K562 (cell line): ENCODE results near the gene TECRL. TPM values are rescaled to one million over a fixed set of nuclear protein-coding genes. Genes with fewer than 3 reads are reported as not detected.

Experiments
- ATAC-seq: fragments of 200-7000 bp; cut with Tn5 transposase; 3 replicates; pipeline ENCODE4 v1.9.1; 2020; ENCODE audit warnings: moderate library complexity
- BruUV-seq: library from RNA; stranded (reverse); fragments of 400-500 nt; replicated peaks from 2 replicates; lab custom pipeline; 2021; lab: Mats Ljungman, UMichigan
- CTCF ChIA-PET: fragments of 300-600 bp; formaldehyde crosslinking; extraction: SDS; loops from one replicate; lab custom pipeline; 2021; ENCODE audit warnings: low intra/inter-chr PET ratio; lab: Yijun Ruan, JAX
- POLR2A ChIA-PET: fragments of 300-600, 350-650 bp; sonication (Branson Sonifier 250); formaldehyde crosslinking; extraction: SDS; loops from one replicate; lab custom pipeline; 2021; ENCODE audit warnings: antibody characterized with exemption, inconsistent platforms; lab: Yijun Ruan, JAX
- DNase-seq, 4 experiments: peaks; one replicate each; pipeline versions ENCODE4 v3.0.0 to v3.0.0-alpha.2; 2011 to 2018; ENCODE audit warnings: low spot score in 3 of 4, mixed read lengths in 3 of 4; ENCODE audit errors: extremely low read depth in 1 of 4
- FAIRE-seq: peaks from 2 replicates; lab custom pipeline; 2011; peaks lifted over from hg19 to GRCh38; lab: Jason Lieb, UNC
- H2AFZ ChIP-seq: 2 replicates; pipeline ENCODE4 v1.6.0; 2011; ENCODE audit warnings: low read depth, low read length, control low read depth, inconsistent platforms
- H3K27ac ChIP-seq: fragments of 200-600 bp; 3 replicates; pipeline ENCODE4 v1.8.0; 2011; ENCODE audit warnings: low read depth, mild to moderate bottlenecking, control low read depth, inconsistent platforms, low read length, moderate library complexity, mixed read lengths; ENCODE audit errors: extremely low read depth
- H3K27me3 ChIP-seq, 2 experiments: fragments of 300-600 bp in 1 of 2; 2 replicates in 1 of 2; 3 replicates in 1 of 2; pipeline versions ENCODE4 v1.6.0 to v1.8.0; 2011; ENCODE audit warnings: inconsistent platforms in 2 of 2, low read length in 2 of 2, mild to moderate bottlenecking in 1 of 2, mixed read lengths in 1 of 2, moderate library complexity in 1 of 2; ENCODE audit not compliant: control insufficient read depth in 2 of 2, insufficient read depth in 2 of 2
- H3K36me3 ChIP-seq: fragments of 300-600 bp; 3 replicates; pipeline ENCODE4 v1.8.0; 2011; ENCODE audit warnings: mild to moderate bottlenecking, low read length, inconsistent platforms; ENCODE audit not compliant: control insufficient read depth, insufficient read depth
- H3K4me1 ChIP-seq, 2 experiments: fragments of 200-600 bp in 1 of 2; replicated peaks in 1 of 2; 2 replicates in 1 of 2; 3 replicates in 1 of 2; pipeline versions ENCODE4 v1.5.1 to v1.8.0; 2011; ENCODE audit warnings: inconsistent platforms in 2 of 2, low read length in 2 of 2, mild to moderate bottlenecking in 1 of 2, mixed read lengths in 1 of 2, moderate library complexity in 1 of 2; ENCODE audit not compliant: control insufficient read depth in 2 of 2, insufficient read depth in 2 of 2
- H3K4me2 ChIP-seq: 2 replicates; pipeline ENCODE4 v1.6.1; 2011; ENCODE audit warnings: low read length, control low read depth, inconsistent platforms, mixed read lengths; ENCODE audit not compliant: insufficient read depth
- H3K4me3 ChIP-seq: fragments of 200-600 bp; sonication (generic), shearing (Covaris generic); 2 replicates; pipeline ENCODE4 v1.5.1; 2016; ENCODE audit warnings: control low read depth, inconsistent platforms
- H3K79me2 ChIP-seq: fragments of 200-600 bp; 3 replicates; pipeline ENCODE4 v1.8.0; 2011; ENCODE audit warnings: low read length, inconsistent platforms; ENCODE audit not compliant: control insufficient read depth, insufficient read depth
- H3K9ac ChIP-seq, 2 experiments: 2 replicates each; pipeline versions ENCODE4 v1.6.0 to v1.6.1; 2011; ENCODE audit warnings: low read depth in 2 of 2, low read length in 2 of 2, control low read depth in 1 of 2, inconsistent platforms in 1 of 2, mild to moderate bottlenecking in 1 of 2, mixed read lengths in 1 of 2; ENCODE audit not compliant: insufficient read depth in 1 of 2
- H3K9me1 ChIP-seq: one replicate; pipeline ENCODE4 v1.6.0; 2011; ENCODE audit warnings: inconsistent platforms, mild to moderate bottlenecking, low read length, moderate library complexity; ENCODE audit not compliant: control insufficient read depth, insufficient read depth
- H3K9me3 ChIP-seq: replicated peaks from 2 replicates; pipeline ENCODE4 v1.5.1; 2011; ENCODE audit warnings: low read depth, low read length, inconsistent platforms; ENCODE audit not compliant: control insufficient read depth, insufficient read depth
- H4K20me1 ChIP-seq: replicated peaks from 2 replicates; pipeline ENCODE4 v1.6.1; 2011; ENCODE audit warnings: low read length, inconsistent platforms, mixed read lengths; ENCODE audit not compliant: control insufficient read depth, insufficient read depth
- CHAMP1 ChIP-seq: fragments of 450-650 bp; IDR thresholded peaks from 2 replicates; pipeline ENCODE4 v1.6.1; 2016; ENCODE audit warnings: mild to moderate bottlenecking
- EP400 ChIP-seq: fragments of 450-650 bp; IDR thresholded peaks from 2 replicates; pipeline ENCODE4 v1.6.1; 2017; ENCODE audit warnings: antibody characterized with exemption, mild to moderate bottlenecking, moderate library complexity
- FOS ChIP-seq: IDR thresholded peaks from 3 replicates; pipeline ENCODE4 v1.6.1; 2011; ENCODE audit not compliant: insufficient read length; ENCODE audit errors: extremely low read depth
- FOXM1 ChIP-seq, 2 experiments: fragments of 450-650 bp in 1 of 2; sonication (generic) in 1 of 2; formaldehyde crosslinking in 1 of 2; IDR thresholded peaks; 2 replicates each; pipeline versions ENCODE4 v1.6.1 to v1.9.0; 2017 to 2022; ENCODE audit warnings: low read depth in 2 of 2, mild to moderate bottlenecking in 2 of 2, missing genetic modification reagents in 1 of 2, moderate library complexity in 1 of 2
- SMARCC2 ChIP-seq: fragments of 450-650 bp; IDR thresholded peaks from 2 replicates; pipeline ENCODE4 v1.6.1; 2017; ENCODE audit warnings: antibody characterized with exemption, moderate library complexity, mild to moderate bottlenecking, low read depth
- ZBTB49 ChIP-seq: sonication (generic); formaldehyde crosslinking; IDR thresholded peaks from 2 replicates; pipeline ENCODE4 v1.8.0; 2022; ENCODE audit warnings: missing genetic modification reagents, mild to moderate bottlenecking, borderline replicate concordance
- ZC3H4 ChIP-seq: sonication (generic); formaldehyde crosslinking; IDR thresholded peaks from 2 replicates; pipeline ENCODE4 v1.9.0; 2021; ENCODE audit warnings: missing genetic modification reagents, borderline replicate concordance
- ZNF592 ChIP-seq: fragments of 450-650 bp; IDR thresholded peaks from 2 replicates; pipeline ENCODE4 v1.6.1; 2017; ENCODE audit warnings: antibody characterized with exemption, mild to moderate bottlenecking
- ZNF75A ChIP-seq: fragments of 450-650 bp; formaldehyde crosslinking; IDR thresholded peaks from 2 replicates; pipeline ENCODE4 v1.4.0; 2020; ENCODE audit warnings: mild to moderate bottlenecking
- ZNF79 ChIP-seq: fragments of 250-450 bp; sonication (Bioruptor Pico); IDR thresholded peaks from 2 replicates; pipeline ENCODE4 v1.4.0; 2020; ENCODE audit warnings: low read depth, mild to moderate bottlenecking, moderate library complexity
- WGBS: fragments of 100-300 bp; shearing (Covaris generic); methylation state at CpG from one replicate; pipeline ENCODE4 v1.1.6; 2016; ENCODE audit warnings: low coverage, mixed read lengths; ENCODE audit not compliant: insufficient coverage; ENCODE audit errors: missing lambda C conversion rate; 5-methylcytosine and 5-hydroxymethylcytosine counted together
- in situ Hi-C: fragments of 300-500 bp; cut with MboI; formaldehyde crosslinking; loops from 4 replicates; pipeline ENCODE4 v1.15.0; 2018; ENCODE audit warnings: inconsistent platforms, mixed read lengths
- intact Hi-C: fragments of 100-400 bp; cut with micrococcal nuclease; formaldehyde crosslinking; loops from 2 replicates; pipeline ENCODE4 v1.14.2; 2022
- polyA plus RNA-seq, 8 experiments: library from polyadenylated mRNA; depleted of rRNA in 4 of 8; stranded (reverse) in 5 of 8; unstranded in 3 of 8; fragments of >200 nt; fragmentation: Nextera tagmentation in 2 of 8; fragmentation: Illumina TruSeq in 1 of 8; extraction: Ambion mirVana in 2 of 8; extraction: Trizol in 1 of 8; gene quantifications; 2 replicates each; pipeline versions ENCODE4 v1.2.1 to v1.2.3, GENCODE V29; 2011 to 2014; ENCODE audit warnings: inconsistent platforms in 1 of 8, missing spikeins in 1 of 8
- total RNA-seq, 7 experiments: library from RNA; depleted of rRNA in 6 of 7; stranded (reverse); fragments of >200 nt in 6 of 7; fragmentation: Illumina TruSeq in 2 of 7; extraction: Trizol in 2 of 7; gene quantifications; 2 replicates each; pipeline versions ENCODE4 v1.2.1 to v1.2.3, GENCODE V29; 2011 to 2021; ENCODE audit warnings: low replicate concordance in 1 of 7
- TF ChIP-seq, protein P1 (sequence below): fragments of 450-650 bp; formaldehyde crosslinking; conservative IDR thresholded peaks from 2 replicates; pipeline ENCODE4 v1.4.0; 2022; ENCODE audit warnings: mild to moderate bottlenecking, missing genetic modification characterization

Gene TECRL
- total and polyA plus RNA-seq, 9 of the 15 experiments (the other 6 are each of a cell fraction or from before 2014, with no cell fraction given), result not detected

DNA sequence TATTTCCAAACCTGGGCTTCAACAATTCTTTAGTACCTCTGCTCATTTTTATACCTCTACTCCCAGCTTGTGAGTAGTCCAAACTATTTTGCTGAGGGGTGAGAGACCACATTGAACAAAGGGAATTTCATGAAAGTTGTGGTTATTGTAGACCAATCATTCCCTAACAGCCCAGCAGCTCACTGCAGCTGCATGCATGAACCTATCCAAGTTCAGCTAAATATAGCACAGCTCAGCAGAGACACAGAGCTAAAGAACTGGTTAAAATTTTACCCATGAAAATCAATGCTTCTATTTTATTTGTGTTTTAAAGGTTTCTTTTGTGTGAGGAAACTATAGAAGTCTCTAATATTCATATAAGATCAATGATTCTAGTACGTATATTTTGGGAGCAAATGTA is 82.7 kb downstream of the TECRL start:
- no TSS peak for BruUV-seq
- TF ChIP-seq ZNF75A (CRISPR knock-in tag) (no peak), ZNF79 (no peak), CHAMP1 (no peak), ZC3H4 (CRISPR knock-in tag) (no peak), SMARCC2 (no peak), ZBTB49 (no peak), FOS (no peak), ZNF592 (no peak), FOXM1 (IDR thresholded peaks at IDR 0.05; ENCODE audit: low read depth) (no peak), FOXM1 (CRISPR knock-in tag; IDR thresholded peaks at IDR 0.05; ENCODE audit: low read depth) (no peak), EP400 (no peak)
- TF ChIP-seq, protein P1, sequence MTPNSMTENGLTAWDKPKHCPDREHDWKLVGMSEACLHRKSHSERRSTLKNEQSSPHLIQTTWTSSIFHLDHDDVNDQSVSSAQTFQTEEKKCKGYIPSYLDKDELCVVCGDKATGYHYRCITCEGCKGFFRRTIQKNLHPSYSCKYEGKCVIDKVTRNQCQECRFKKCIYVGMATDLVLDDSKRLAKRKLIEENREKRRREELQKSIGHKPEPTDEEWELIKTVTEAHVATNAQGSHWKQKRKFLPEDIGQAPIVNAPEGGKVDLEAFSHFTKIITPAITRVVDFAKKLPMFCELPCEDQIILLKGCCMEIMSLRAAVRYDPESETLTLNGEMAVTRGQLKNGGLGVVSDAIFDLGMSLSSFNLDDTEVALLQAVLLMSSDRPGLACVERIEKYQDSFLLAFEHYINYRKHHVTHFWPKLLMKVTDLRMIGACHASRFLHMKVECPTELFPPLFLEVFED (CRISPR knock-in tag), result no peak

More for the DNA sequence above, 82.7 kb downstream of the TECRL start:
- FAIRE-seq, result no peak
- H3K4me1 ChIP-seq, result no peaks in the 10 kb centered on the region
- no peak overlapping the region for H3K9ac ChIP-seq
- H3K27ac ChIP-seq, result no peak overlapping the region
- CTCF ChIA-PET, result no interaction called here
- no peaks in the 10 kb centered on the region for H3K9me1 ChIP-seq
- H3K4me2 ChIP-seq, result no peak overlapping the region
- H3K9me3 ChIP-seq, result no peaks in the 10 kb centered on the region
- H3K4me3 ChIP-seq, result no peak overlapping the region
- no peaks in the 10 kb centered on the region for H3K36me3 ChIP-seq
- no peaks in the 10 kb centered on the region for H4K20me1 ChIP-seq
- intact Hi-C loops (no loop called here), in situ Hi-C loops (no loop called here)
- no peaks in the 10 kb centered on the region for H3K27me3 ChIP-seq
- no peak overlapping the region for H2AFZ ChIP-seq
- POLR2A ChIA-PET, result no interaction called here
- H3K79me2 ChIP-seq, result no peaks in the 10 kb centered on the region
- WGBS, result 0% methylated on average over 1 of the region's 1 CpG
- no peak for ATAC-seq
- no peak for DNase-seq
